NCI-H226 (cell line): ENCODE results near the gene KRT9.
"Not testable (repeated sequence)": the region's sequence is repeated elsewhere in the genome, so short reads cannot be mapped to it uniquely, and the experiment has no call there.

Experiments used
- DNase-seq: peaks from one replicate; pipeline ENCODE4 v3.0.0-alpha.2; 2015

KRT9 gene

GRCh38 chr17:41578538-41578937 is 6.7 kb upstream of the KRT9 start:
- no peak for DNase-seq

- not testable (repeated sequence) for DNase-seq
Observed at GRCh38 chr17:41576740-41577139, 4.9 kb upstream of the KRT9 start.

- DNase-seq: no peak
Observed at GRCh38 chr17:41575336-41575735, 3.5 kb upstream of the KRT9 start.

GRCh38 chr17:41567317-41567716 is 4.5 kb downstream of the KRT9 start:
- DNase-seq: no peak

GRCh38 chr17:41565338-41565737 is 6.5 kb downstream of the KRT9 start:
- no peak for DNase-seq

- DNase-seq: no peak
Observed at GRCh38 chr17:41563607-41564170, 8.2 kb downstream of the KRT9 start.

GRCh38 chr17:41561554-41561953 is 10.3 kb downstream of the KRT9 start:
- DNase-seq: no peak

GRCh38 chr17:41559548-41559947 is 12.3 kb downstream of the KRT9 start:
- DNase-seq: peak; percentile 45

- no peak for DNase-seq
Observed at GRCh38 chr17:41556931-41557330, 14.9 kb downstream of the KRT9 start.

GRCh38 chr17:41556306-41556705 is 15.6 kb downstream of the KRT9 start:
- no peak for DNase-seq

- no peak for DNase-seq
Observed at GRCh38 chr17:41555105-41555887, 16.6 kb downstream of the KRT9 start.

- no peak for DNase-seq
Observed at GRCh38 chr17:41553987-41554680, 17.7 kb downstream of the KRT9 start.

- DNase-seq: peak; percentile 31
Observed at GRCh38 chr17:41553176-41553575, 18.7 kb downstream of the KRT9 start.

- DNase-seq: no peak
Observed at GRCh38 chr17:41552455-41552854, 19.4 kb downstream of the KRT9 start.

GRCh38 chr17:41551365-41551764 is 20.5 kb downstream of the KRT9 start:
- DNase-seq: no peak

GRCh38 chr17:41549596-41550039 is 22.2 kb downstream of the KRT9 start:
- DNase-seq: no peak

GRCh38 chr17:41548844-41549595 is 22.8 kb downstream of the KRT9 start:
- peak; percentile 89 for DNase-seq

GRCh38 chr17:41547921-41548843 is 23.7 kb downstream of the KRT9 start:
- peak; percentile 100 for DNase-seq

GRCh38 chr17:41547378-41547841 is 24.4 kb downstream of the KRT9 start:
- peak; percentile 89 for DNase-seq

- DNase-seq: no peak
Observed at GRCh38 chr17:41546819-41547218, 25.0 kb downstream of the KRT9 start.

- no peak for DNase-seq
Observed at GRCh38 chr17:41545829-41546410, 25.9 kb downstream of the KRT9 start.

GRCh38 chr17:41544935-41545334 is 26.9 kb downstream of the KRT9 start:
- DNase-seq: no peak
